Keratinocyte (primary cell): Measurements from ENCODE around the gene MROH2A.

Source experiments
- CTCF ChIP-seq, 3 experiments: IDR thresholded peaks in 1 of 3; conservative IDR thresholded peaks in 1 of 3; optimal IDR thresholded peaks in 1 of 3; 2 replicates in 2 of 3; 3 replicates in 1 of 3; pipeline versions ENCODE3 to v1.5.1; 2011; ENCODE audit warnings: low read length in 3 of 3, mild to moderate bottlenecking in 3 of 3, moderate library complexity in 2 of 3, control low read depth in 1 of 3, inconsistent platforms in 1 of 3; ENCODE audit not compliant: insufficient read depth in 2 of 3; ENCODE audit errors: extremely low read depth in 1 of 3
- EZH2 ChIP-seq: IDR thresholded peaks from one replicate; pipeline ENCODE4 v1.6.1; 2012; ENCODE audit warnings: inconsistent platforms, mild to moderate bottlenecking, low read length, moderate library complexity

- no peak for TF ChIP-seq CTCF (optimal IDR thresholded peaks at IDR 0.05 in 1 of 3, IDR thresholded peaks at IDR 0.05 in 1 of 3, conservative IDR thresholded peaks at IDR 0.05 in 1 of 3; ENCODE audit: extremely low read depth in 1 of 3, insufficient read depth in 2 of 3, low read length in 3 of 3)
- TF ChIP-seq EZH2, result no peak
These were observed 30.9 kb upstream of the MROH2A start for GRCh38 chr2:233747283-233747544.
